NCI-H510A (cell line): Measurements from ENCODE around the gene DST.
"Not testable (repeated sequence)": the region's sequence is repeated elsewhere in the genome, so short reads cannot be mapped to it uniquely, and the experiment has no call there.

Experiments used
- DNase-seq: peaks from one replicate; lab custom pipeline; 2025; lab: John Stamatoyannopoulos, UW

The DST gene

GRCh38 chr6:56571605-56572004, 71.1 kb downstream of the DST start:
- DNase-seq = no peak

DNA sequence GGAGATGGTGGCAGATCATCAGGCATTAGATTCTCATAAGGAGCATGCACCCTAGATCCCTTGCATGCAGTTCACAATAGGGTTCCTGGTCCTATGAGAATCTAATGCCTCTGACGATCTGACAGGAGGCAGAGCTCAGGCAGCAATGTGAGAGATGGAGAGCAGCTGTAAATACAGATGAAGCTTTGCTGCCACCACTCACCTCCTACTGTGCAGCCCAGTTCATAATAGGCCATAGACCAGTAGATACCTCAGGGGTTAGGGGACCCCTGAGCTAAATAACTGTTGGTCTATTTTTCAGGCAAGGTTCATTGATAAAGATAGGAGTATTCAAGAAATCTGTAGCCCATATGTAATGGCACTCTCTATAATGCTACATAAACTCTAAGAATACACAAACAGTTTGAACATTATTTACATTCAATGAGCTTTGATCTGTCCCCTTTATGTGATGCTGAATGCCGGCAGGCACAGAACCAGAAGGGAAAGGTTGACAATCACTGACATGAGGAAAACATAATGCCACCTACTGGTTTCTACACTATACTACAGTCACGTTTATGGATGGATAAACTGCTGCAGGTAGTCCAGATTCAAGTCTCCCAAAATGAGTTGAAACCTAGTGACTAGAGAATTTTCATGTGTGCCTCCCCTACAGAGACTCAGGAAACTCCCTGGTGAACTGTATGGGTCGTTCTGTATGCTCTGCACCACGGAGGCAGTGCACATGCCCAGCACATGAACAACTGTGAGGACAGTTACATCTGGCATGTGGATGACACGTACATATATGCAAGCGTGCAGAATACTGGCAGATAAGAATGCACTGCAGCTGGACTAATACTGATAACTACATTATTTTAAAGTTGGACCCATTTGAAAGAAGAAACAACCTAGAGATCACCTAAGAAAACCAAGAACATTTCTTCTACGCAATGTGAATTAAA, 72.0 kb downstream of the DST start:
- DNase-seq = peak; percentile 19

DNA sequence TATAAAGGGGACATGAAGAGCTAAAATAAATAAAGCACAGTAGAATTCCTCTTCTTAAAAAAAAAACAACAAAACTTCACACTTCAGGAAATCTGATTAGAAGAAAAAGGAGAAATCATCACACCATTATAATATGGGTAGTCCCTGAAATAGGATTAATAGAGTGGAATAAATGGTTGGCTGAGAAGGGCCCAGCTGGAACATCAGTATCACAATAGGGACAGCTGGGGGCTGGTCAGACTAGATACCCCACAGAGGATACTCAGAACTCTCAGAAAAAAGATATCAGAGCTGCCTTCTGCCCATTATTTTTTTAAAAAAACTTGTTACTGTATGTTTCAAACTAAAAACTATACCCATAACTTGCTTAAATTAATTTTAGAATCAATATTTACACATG, 75.2 kb downstream of the DST start:
- DNase-seq = no peak

DNA sequence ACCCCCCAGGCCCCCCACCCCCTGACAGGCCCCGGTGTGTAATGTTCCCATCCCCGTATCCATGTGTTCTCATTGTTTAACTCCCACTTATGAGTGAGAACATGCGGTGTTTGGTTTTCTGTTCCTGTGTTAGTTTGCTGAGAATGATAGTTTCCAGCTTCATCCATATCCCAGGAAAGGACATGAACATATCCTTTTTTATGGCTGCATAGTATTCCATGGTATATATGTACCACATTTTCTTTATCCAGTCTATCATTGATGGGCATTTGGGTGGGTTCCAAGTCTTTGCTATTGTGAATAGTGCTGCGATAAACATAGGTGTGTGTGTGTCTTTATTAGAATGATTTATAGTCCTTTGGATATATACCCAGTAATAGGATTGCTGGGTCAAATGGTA, 80.0 kb downstream of the DST start:
- DNase-seq = not testable (repeated sequence)

DNA sequence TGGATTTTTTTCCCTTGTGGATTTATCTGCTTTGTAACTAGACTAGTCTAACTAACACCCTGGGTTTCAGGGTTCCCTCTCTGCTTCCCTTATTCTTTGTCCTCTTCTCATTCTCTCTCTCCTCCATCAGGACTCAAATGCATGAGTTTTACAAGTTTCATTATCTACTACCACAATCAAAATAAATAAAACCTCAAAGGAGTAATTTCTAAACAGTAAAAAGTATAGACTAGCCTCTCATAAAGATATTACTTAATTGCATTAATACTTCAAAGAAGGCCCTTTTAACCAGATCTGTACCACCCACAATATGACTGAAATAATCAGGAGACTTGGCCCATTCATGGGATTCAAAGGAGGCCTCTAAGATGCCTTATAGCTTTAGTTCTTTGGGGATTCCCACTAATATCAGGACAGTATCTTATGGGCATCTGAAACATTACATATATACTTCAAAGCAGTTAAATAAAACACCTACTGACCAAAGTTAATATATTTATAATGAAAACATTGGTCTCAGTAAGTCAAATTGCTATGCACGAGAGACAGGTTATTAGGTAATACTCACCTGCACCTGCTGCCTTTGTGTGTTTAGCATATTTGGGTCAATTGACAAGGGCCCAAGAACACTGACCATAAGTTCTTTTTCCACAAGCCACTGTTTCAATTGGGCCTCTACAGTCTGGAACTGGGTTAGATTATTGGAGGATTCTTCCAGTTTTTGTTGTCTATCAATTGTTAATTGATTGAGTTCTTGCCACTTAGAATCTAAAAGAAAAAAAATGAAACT, 85.7 kb downstream of the DST start:
- DNase-seq = no peak

DNA sequence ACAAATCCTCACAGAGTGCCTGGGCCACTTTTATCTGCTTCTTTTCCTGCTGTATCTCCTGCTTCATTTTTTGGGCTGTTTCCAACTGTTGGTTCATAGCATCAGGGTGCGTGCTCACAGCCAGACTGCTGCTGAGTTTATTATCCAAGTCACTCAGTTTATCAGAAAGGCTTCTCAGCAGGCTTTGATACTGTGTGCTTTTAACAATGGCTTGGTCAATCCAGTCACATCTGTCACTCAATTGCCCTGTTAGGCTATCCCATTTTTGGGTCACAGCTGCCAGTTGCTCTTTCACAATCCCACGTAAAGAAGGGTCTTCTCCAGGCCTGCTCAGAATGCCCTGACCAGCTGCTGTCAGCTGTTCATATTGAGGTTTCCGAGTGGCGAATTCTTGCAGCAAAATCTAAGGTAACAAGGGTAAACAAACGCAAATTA, 87.2 kb downstream of the DST start:
- no peak for DNase-seq

GRCh38 chr6:56552187-56553130, 90.2 kb downstream of the DST start:
- DNase-seq = no peak

DNA sequence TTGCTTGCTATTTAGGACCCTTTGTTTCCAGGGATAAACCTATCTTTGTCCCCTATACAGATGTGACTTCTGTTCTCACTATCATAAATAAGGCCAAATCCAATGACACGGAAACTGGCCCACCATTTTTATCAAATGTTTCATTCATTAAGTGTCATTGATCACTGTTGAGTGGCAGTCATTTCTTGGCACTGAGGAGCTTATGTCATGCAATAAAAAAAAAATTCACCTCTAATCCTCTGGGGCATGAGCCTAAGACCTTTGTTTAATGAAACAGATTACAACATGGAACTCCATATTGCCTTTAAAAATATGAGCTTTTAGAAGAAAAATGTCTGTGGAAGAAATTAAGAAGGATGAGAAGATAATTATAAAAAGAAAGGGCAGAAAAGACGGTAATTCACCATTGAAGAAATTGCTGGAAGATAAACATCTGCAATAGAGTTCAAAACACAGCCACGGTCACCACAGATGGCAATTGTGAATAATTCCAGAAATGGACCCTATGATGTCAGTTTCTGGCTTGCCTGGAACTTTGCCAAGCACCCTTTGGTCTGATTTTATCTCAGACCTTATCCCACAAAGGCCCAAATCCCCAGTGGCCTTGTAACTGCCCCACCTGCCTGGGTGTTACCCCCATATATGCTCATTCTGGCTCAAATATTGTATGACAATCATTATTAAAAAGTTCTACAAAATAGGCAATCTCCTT, 91.1 kb downstream of the DST start:
- no peak for DNase-seq

- DNase-seq = no peak
Observed at GRCh38 chr6:56550301-56550700, 92.4 kb downstream of the DST start.

DNA sequence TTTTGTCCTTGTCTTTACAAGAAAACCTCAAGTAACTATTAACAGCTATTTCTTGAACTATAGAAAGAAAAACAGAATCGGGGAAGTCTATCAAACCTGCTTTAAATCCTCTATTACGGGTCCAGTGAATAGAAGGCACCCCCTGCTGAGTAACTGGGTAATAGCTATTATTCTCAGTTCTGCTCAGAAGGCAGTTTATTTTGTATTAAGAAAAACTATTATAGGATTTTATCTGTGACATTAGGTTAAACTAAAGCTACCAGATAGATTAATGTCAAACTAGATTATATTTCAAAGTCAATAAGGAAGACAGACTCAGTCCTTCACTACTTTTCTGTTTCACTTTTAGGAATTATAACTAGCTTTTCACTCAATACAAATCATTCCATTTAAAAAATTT, 93.7 kb downstream of the DST start:
- no peak for DNase-seq

DNA sequence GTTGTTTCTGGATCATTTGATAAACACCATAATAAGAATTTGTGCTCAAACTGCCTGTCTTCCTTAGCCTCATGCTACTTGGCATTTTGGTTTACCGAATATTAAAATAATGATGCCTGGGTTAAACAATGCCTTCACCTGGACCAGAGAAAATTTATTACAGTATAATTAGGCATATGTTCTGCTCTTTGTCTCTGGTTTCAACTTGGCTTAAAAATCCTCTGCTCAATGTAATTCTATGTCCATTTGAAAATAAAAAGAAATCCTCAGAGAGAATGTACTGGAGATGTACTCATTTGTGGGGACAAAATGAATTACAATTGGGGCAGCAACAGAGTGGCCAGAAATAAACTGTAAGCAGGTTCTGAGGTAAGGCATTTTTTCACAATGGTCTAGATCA, 95.0 kb downstream of the DST start:
- DNase-seq = no peak

- DNase-seq = peak; percentile 99
Observed at GRCh38 chr6:56542364-56543331, 100.0 kb downstream of the DST start.

DNA sequence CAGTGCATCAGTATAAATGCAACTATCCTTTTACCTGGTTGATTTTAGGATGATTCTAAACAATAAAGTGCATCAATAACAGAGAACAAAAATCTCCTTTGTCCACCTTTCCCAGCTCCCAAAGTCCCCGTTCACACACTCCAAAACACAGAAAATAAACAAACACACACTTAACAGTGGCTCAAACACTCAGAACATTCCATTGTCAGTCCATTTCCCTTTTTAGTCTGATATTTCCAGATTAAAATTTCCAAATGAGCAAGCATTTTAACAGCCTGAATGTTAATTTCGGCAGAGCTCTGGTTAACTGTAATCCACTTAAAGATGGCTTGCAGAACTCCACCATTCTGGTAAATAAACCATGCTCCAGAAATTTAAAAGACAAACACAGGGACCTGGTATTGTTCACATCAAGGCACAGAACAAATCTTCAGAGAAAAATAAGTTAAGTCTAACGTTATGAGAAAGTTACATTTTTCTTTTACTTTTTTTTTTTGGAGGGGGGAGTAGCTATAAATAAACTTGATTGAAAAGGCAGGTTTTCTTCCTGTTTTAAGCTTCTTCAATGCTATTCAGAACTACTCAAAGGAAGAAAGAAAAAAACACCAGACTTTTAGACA, 100.8 kb downstream of the DST start:
- DNase-seq = no peak

- DNase-seq = peak; percentile 10
Observed at GRCh38 chr6:56541030-56541600, 101.6 kb downstream of the DST start.

GRCh38 chr6:56540232-56541029, 102.3 kb downstream of the DST start:
- DNase-seq = no peak

GRCh38 chr6:56539527-56540105, 103.1 kb downstream of the DST start:
- DNase-seq = no peak

DNA sequence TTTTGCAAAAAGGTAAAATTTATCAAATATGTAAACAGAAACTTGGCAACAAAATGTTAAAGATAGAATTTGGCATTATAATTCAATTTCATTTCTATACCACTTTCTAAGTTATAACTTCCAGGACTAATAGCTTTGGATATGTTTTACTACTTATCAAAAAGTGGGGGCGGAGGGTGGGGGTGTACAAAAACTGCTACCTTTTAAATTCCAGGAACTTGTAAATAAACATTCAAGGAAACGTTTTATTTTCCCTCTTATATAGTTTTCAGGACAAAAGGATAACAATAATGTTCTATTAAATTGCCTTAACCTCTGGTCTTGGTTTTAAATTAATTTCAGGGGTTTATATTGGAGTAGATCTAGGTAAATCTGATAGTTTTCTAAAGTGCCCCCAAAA, 103.8 kb downstream of the DST start:
- DNase-seq = no peak

DNA sequence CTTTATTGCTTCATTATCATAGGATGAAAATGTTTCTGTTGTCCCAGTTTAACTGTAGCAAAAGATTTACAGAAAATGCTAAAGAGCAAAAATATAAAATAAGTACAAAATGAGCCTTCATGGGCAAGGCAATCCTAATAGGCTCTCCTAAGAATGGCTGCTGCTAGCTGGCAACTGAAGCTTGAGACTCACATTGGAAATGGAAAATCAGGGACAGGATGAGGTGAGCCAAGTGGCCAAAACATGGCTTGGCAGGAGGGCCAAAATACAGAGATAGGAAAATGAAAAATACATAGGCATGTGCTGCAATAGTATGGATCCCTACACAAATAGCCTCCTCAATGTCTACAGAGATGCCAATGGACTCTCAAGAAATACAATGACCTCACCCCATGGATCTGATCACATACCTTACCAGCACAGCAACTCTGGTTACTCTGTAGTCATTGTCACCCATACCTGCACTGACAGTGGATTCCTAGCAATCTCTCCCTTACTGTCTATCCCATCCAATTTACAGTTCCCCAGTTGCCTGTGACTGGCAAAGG, 105.4 kb downstream of the DST start:
- no peak for DNase-seq
